ENCODE measurements around the gene CD36.

- TF ChIP-seq, protein P1, sequence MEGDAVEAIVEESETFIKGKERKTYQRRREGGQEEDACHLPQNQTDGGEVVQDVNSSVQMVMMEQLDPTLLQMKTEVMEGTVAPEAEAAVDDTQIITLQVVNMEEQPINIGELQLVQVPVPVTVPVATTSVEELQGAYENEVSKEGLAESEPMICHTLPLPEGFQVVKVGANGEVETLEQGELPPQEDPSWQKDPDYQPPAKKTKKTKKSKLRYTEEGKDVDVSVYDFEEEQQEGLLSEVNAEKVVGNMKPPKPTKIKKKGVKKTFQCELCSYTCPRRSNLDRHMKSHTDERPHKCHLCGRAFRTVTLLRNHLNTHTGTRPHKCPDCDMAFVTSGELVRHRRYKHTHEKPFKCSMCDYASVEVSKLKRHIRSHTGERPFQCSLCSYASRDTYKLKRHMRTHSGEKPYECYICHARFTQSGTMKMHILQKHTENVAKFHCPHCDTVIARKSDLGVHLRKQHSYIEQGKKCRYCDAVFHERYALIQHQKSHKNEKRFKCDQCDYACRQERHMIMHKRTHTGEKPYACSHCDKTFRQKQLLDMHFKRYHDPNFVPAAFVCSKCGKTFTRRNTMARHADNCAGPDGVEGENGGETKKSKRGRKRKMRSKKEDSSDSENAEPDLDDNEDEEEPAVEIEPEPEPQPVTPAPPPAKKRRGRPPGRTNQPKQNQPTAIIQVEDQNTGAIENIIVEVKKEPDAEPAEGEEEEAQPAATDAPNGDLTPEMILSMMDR (IDR thresholded peaks at IDR 0.05): no peak
- TF ChIP-seq POLR2AphosphoS5 (IDR thresholded peaks at IDR 0.05): no peak
Observed at GRCh38 chr7:80686576-80686975, 48.1 kb downstream of the CD36 start.

Data from breast epithelium (tissue), 3 donors.